Right cardiac atrium (tissue), 5 donors: ENCODE data around the gene RACGAP1. TPM values are rescaled to one million over a fixed set of nuclear protein-coding genes. Genes with fewer than 3 reads are reported as not detected.
"Not testable (repeated sequence)": the region's sequence is repeated elsewhere in the genome, so short reads cannot be mapped to it uniquely, and the experiment has no call there.

Experiments
- ATAC-seq, 2 donors: fragments of 200-7000 bp; cut with Tn5 transposase; one replicate each; pipeline versions ENCODE4 v1.8.0 to v1.9.1; 2020; ENCODE audit warnings: moderate library complexity in 2 of 2, mild to moderate bottlenecking in 1 of 2
- DNase-seq, 3 donors: peaks; one replicate each; pipeline ENCODE4 v3.0.0-alpha.2; 2020
- H3K27ac ChIP-seq: one replicate; pipeline ENCODE4 v1.5.1; 2013; ENCODE audit warnings: mild to moderate bottlenecking, low read length, control low read depth, moderate library complexity
- H3K27me3 ChIP-seq: one replicate; pipeline ENCODE4 v1.6.1; 2013; ENCODE audit not compliant: control insufficient read depth, insufficient read depth
- H3K4me1 ChIP-seq: one replicate; pipeline ENCODE4 v1.6.1; 2013; ENCODE audit warnings: low read length; ENCODE audit not compliant: control insufficient read depth, insufficient read depth
- H3K4me3 ChIP-seq: one replicate; pipeline ENCODE4 v1.5.1; 2013; ENCODE audit warnings: low read length, control low read depth
- H3K9me3 ChIP-seq: one replicate; pipeline ENCODE4 v1.6.1; 2013; ENCODE audit warnings: low read length; ENCODE audit not compliant: control insufficient read depth
- WGBS: extraction: QIAGEN DNeasy Blood & Tissue Kit; methylation state at CpG from one replicate; pipeline ENCODE4 v1.1.7; 2013; 5-methylcytosine and 5-hydroxymethylcytosine counted together
- intact Hi-C, 4 donors: fragments of 100-400 bp; cut with DNase I; formaldehyde crosslinking; loops; one replicate each; pipeline versions ENCODE4 v1.11.0 to v1.14.0; 2022 to 2023
- polyA plus RNA-seq: library from polyadenylated mRNA; stranded (reverse); fragments of 200-250 nt; gene quantifications from one replicate; pipeline ENCODE4 v1.2.3, GENCODE V29; 2013
- total RNA-seq, 4 donors: library from RNA; stranded (reverse); fragmentation: NEBNext Ultra II Directional; extraction: Animal tissue kit (Norgen Biotek cat#: 25700); gene quantifications; one replicate each; pipeline ENCODE4 v1.2.1, GENCODE V29; 2021
- donor health status: healthy with polysubstance abuse.
- donor health status: DM: no; HTN: yes; CAD: no.
- donor health status: DM: no; HTN: no; CAD: no.
- donor health status: DM: no; HTN: yes; CAD: no; lungs with severe emphysema.
- donor health status: DM: yes; HTN: yes; CAD: no.

The RACGAP1 gene
- total and polyA plus RNA-seq, 5 donors, result 1.5 to 8.2 (median 5.0) TPM

- intact Hi-C loops, result no loop called here
Measured at GRCh38 chr12:50043308-50043707, 18.0 kb upstream of the RACGAP1 start.

GRCh38 chr12:50042693-50043092, 17.4 kb upstream of the RACGAP1 start:
- no peak overlapping the region for H3K27ac ChIP-seq
- intact Hi-C loops, result no loop called here
- no peaks in the 10 kb centered on the region for H3K4me1 ChIP-seq
- DNase-seq, result no peak
- H3K4me3 ChIP-seq, result no peak overlapping the region
- H3K27me3 ChIP-seq, result no peaks in the 10 kb centered on the region
- no peak for ATAC-seq
- 88% methylated on average over 6 of the region's 6 CpGs for WGBS
- no peaks in the 10 kb centered on the region for H3K9me3 ChIP-seq

More at GRCh38 chr12:50043308-50043707, 18.0 kb upstream of the RACGAP1 start:
- no peak for ATAC-seq
- DNase-seq, result no peak
- no peaks in the 10 kb centered on the region for H3K27me3 ChIP-seq
- H3K4me3 ChIP-seq, result no peak overlapping the region
- H3K27ac ChIP-seq, result no peak overlapping the region
- 92% methylated on average over 2 of the region's 2 CpGs for WGBS
- H3K9me3 ChIP-seq, result no peaks in the 10 kb centered on the region
- H3K4me1 ChIP-seq, result no peaks in the 10 kb centered on the region

- no peak overlapping the region for H3K27ac ChIP-seq
- intact Hi-C loops, result no loop called here
- no peaks in the 10 kb centered on the region for H3K4me1 ChIP-seq
- H3K9me3 ChIP-seq, result no peaks in the 10 kb centered on the region
- H3K27me3 ChIP-seq, result no peaks in the 10 kb centered on the region
- no peak overlapping the region for H3K4me3 ChIP-seq
- 83% methylated on average over 5 of the region's 5 CpGs for WGBS
- ATAC-seq (no peak), DNase-seq (no peak)
Measured at GRCh38 chr12:50041962-50042361, 16.7 kb upstream of the RACGAP1 start.

GRCh38 chr12:50041062-50041860, 16.0 kb upstream of the RACGAP1 start:
- intact Hi-C loops, result no loop called here
- H3K9me3 ChIP-seq, result no peaks in the 10 kb centered on the region

GRCh38 chr12:50040657-50041056, 15.4 kb upstream of the RACGAP1 start:
- ATAC-seq (no peak), DNase-seq (no peak)
- Histone ChIP-seq H3K4me3 (no peak overlapping the region), H3K4me1 (no peaks in the 10 kb centered on the region), H3K9me3 (no peaks in the 10 kb centered on the region), H3K27me3 (no peaks in the 10 kb centered on the region), H3K27ac (no peak overlapping the region)
- intact Hi-C loops, result no loop called here
- WGBS, result 60% methylated on average over 4 of the region's 4 CpGs

More at GRCh38 chr12:50041062-50041860, 16.0 kb upstream of the RACGAP1 start:
- DNase-seq, result no peak
- WGBS, result 77% methylated on average over 15 of the region's 15 CpGs
- H3K27me3 ChIP-seq, result no peaks in the 10 kb centered on the region
- no peaks in the 10 kb centered on the region for H3K4me1 ChIP-seq
- H3K4me3 ChIP-seq, result no peak overlapping the region
- no peak overlapping the region for H3K27ac ChIP-seq
- no peak for ATAC-seq

GRCh38 chr12:50039151-50039835, 14.0 kb upstream of the RACGAP1 start:
- no peaks in the 10 kb centered on the region for H3K27me3 ChIP-seq
- H3K4me1 ChIP-seq, result no peaks in the 10 kb centered on the region
- no peak overlapping the region for H3K4me3 ChIP-seq
- 48% methylated on average over 9 of the region's 9 CpGs for WGBS
- DNase-seq (peak; percentile 88 to 97 (median 94)), ATAC-seq (peak; percentile 87 to 90)
- no peaks in the 10 kb centered on the region for H3K9me3 ChIP-seq
- intact Hi-C loops, result no loop called here
- no peak overlapping the region for H3K27ac ChIP-seq

GRCh38 chr12:50038336-50038735, 13.0 kb upstream of the RACGAP1 start:
- DNase-seq (no peak), ATAC-seq (no peak)
- Histone ChIP-seq H3K4me1 (no peaks in the 10 kb centered on the region), H3K27ac (no peak overlapping the region), H3K9me3 (no peaks in the 10 kb centered on the region), H3K27me3 (no peaks in the 10 kb centered on the region), H3K4me3 (no peak overlapping the region)
- WGBS, result 80% methylated on average over 4 of the region's 4 CpGs
- intact Hi-C loops, result no loop called here

- Histone ChIP-seq H3K27me3 (no peaks in the 10 kb centered on the region), H3K9me3 (no peaks in the 10 kb centered on the region), H3K4me3 (peak overlapping the region; percentile 11), H3K4me1 (no peaks in the 10 kb centered on the region), H3K27ac (no peak overlapping the region)
- DNase-seq (peak in 1 of 3 donors; percentile 65), ATAC-seq (peak; percentile 50 to 66)
- WGBS, result 14% methylated on average over 37 of the region's 37 CpGs
- intact Hi-C loops, result no loop called here
Measured at GRCh38 chr12:50032854-50033581, 7.7 kb upstream of the RACGAP1 start.

GRCh38 chr12:50032515-50032853, 7.2 kb upstream of the RACGAP1 start:
- no peaks in the 10 kb centered on the region for H3K27me3 ChIP-seq
- no peak overlapping the region for H3K27ac ChIP-seq
- H3K4me3 ChIP-seq, result peak overlapping the region; percentile 9
- ATAC-seq (peak in 1 of 2 donors; percentile 16), DNase-seq (no peak)
- WGBS, result 18% methylated on average over 21 of the region's 21 CpGs
- intact Hi-C loops, result no loop called here
- no peaks in the 10 kb centered on the region for H3K4me1 ChIP-seq
- H3K9me3 ChIP-seq, result no peaks in the 10 kb centered on the region

- H3K9me3 ChIP-seq, intact Hi-C loops, DNase-seq, H3K4me3 ChIP-seq, ATAC-seq, H3K27me3 ChIP-seq, H3K4me1 ChIP-seq, H3K27ac ChIP-seq: not testable (repeated sequence)
- 84% methylated on average over 9 of the region's 9 CpGs for WGBS
Measured at GRCh38 chr12:50030449-50030848, 5.2 kb upstream of the RACGAP1 start.

- Histone ChIP-seq H3K4me1 (peaks cover 3% of the 10 kb centered on the region), H3K4me3 (no peak overlapping the region), H3K9me3 (no peaks in the 10 kb centered on the region), H3K27me3 (no peaks in the 10 kb centered on the region), H3K27ac (no peak overlapping the region)
- no peak for DNase-seq
- ATAC-seq, result no peak
- intact Hi-C loops, result no loop called here
- WGBS, result 94% methylated on average over 3 of the region's 3 CpGs
Measured at GRCh38 chr12:50026691-50027090, 1.4 kb upstream of the RACGAP1 start.
